H1 (cell line): ENCODE results near the gene MIPOL1. TPM values are rescaled to one million over a fixed set of nuclear protein-coding genes. Genes with fewer than 3 reads are reported as not detected.

Experiments used
- CTCF ChIA-PET: fragments of 300-600 bp; sonication (Branson Sonifier 250); formaldehyde crosslinking; loops from one replicate; lab custom pipeline; 2021; ENCODE audit not compliant: partially characterized antibody; lab: Charles Lee
- POLR2A ChIA-PET: fragments of 300-600 bp; sonication (Branson Sonifier 250); formaldehyde crosslinking; loops from one replicate; lab custom pipeline; 2021; ENCODE audit warnings: inconsistent platforms; ENCODE audit not compliant: partially characterized antibody; lab: Charles Lee
- DNase-seq, 2 experiments: peaks; one replicate each; pipeline versions ENCODE4 v3.0.0 to v3.0.0-alpha.2; 2010 to 2022; ENCODE audit warnings: low spot score in 2 of 2, low read depth in 1 of 2, mixed read lengths in 1 of 2
- FAIRE-seq: peaks from 2 replicates; lab custom pipeline; 2011; peaks lifted over from hg19 to GRCh38; lab: Jason Lieb, UNC
- H2AFZ ChIP-seq: 2 replicates; pipeline ENCODE4 v1.8.1; 2012; ENCODE audit warnings: low read length, inconsistent platforms
- H2AK5ac ChIP-seq: 2 replicates; pipeline ENCODE4 v1.6.1; 2013; ENCODE audit warnings: low read depth, low read length
- H2BK120ac ChIP-seq: replicated peaks from 2 replicates; pipeline ENCODE3; 2013; ENCODE audit warnings: low read depth, low read length, inconsistent platforms
- H2BK12ac ChIP-seq: 2 replicates; pipeline ENCODE4 v1.6.1; 2013; ENCODE audit warnings: low read depth, low read length
- H2BK15ac ChIP-seq: 2 replicates; pipeline ENCODE4 v1.6.1; 2013; ENCODE audit warnings: low read length
- H2BK20ac ChIP-seq: 2 replicates; pipeline ENCODE4 v1.6.1; 2013; ENCODE audit warnings: low read length
- H2BK5ac ChIP-seq: 2 replicates; pipeline ENCODE4 v1.6.1; 2013; ENCODE audit warnings: low read depth, low read length
- H3K14ac ChIP-seq: 2 replicates; pipeline ENCODE4 v1.6.1; 2013; ENCODE audit warnings: inconsistent platforms; ENCODE audit not compliant: insufficient read length
- H3K18ac ChIP-seq: 2 replicates; pipeline ENCODE4 v1.6.1; 2013; ENCODE audit warnings: low read length; ENCODE audit errors: extremely low read depth
- H3K23ac ChIP-seq: 2 replicates; pipeline ENCODE4 v1.6.1; 2013; ENCODE audit warnings: inconsistent platforms; ENCODE audit not compliant: insufficient read length
- H3K23me2 ChIP-seq: 2 replicates; pipeline ENCODE4 v1.6.1; 2013; ENCODE audit warnings: low read depth, low read length
- H3K27ac ChIP-seq: 2 replicates; pipeline ENCODE4 v1.6.1; 2011; ENCODE audit warnings: low read depth, low read length, inconsistent platforms
- H3K27me3 ChIP-seq, 4 experiments: replicated peaks in 1 of 4; 1 replicate in 1 of 4; 2 replicates in 3 of 4; pipeline versions ENCODE4 v1.6.1 to v1.8.1; 2011 to 2013; ENCODE audit warnings: low read length in 3 of 4, mild to moderate bottlenecking in 3 of 4, inconsistent platforms in 2 of 4, mixed read lengths in 2 of 4, moderate library complexity in 1 of 4; ENCODE audit not compliant: control insufficient read depth in 3 of 4, insufficient read depth in 3 of 4; ENCODE audit errors: extremely low read depth in 1 of 4
- H3K36me3 ChIP-seq, 4 experiments: 2 replicates each; pipeline versions ENCODE4 v1.6.1 to v1.8.1; 2011 to 2013; ENCODE audit warnings: mild to moderate bottlenecking in 4 of 4, low read length in 3 of 4, moderate library complexity in 2 of 4, control low read depth in 1 of 4, inconsistent platforms in 1 of 4; ENCODE audit not compliant: insufficient read depth in 4 of 4, control insufficient read depth in 2 of 4
- H3K4ac ChIP-seq: replicated peaks from 2 replicates; pipeline ENCODE3; 2013; ENCODE audit warnings: low read length, low read depth, mixed read lengths, inconsistent platforms; ENCODE audit not compliant: insufficient read length
- H3K4me1 ChIP-seq, 4 experiments: replicated peaks in 1 of 4; 1 replicate in 1 of 4; 2 replicates in 3 of 4; pipeline versions ENCODE4 v1.6.1 to v1.8.1; 2011 to 2013; ENCODE audit warnings: low read length in 3 of 4, inconsistent platforms in 2 of 4, mixed read lengths in 1 of 4; ENCODE audit not compliant: insufficient read depth in 4 of 4, control insufficient read depth in 3 of 4
- H3K4me2 ChIP-seq, 2 experiments: 2 replicates each; pipeline versions ENCODE4 v1.6.1 to v1.8.1; 2011 to 2013; ENCODE audit warnings: low read depth in 2 of 2, low read length in 2 of 2, control low read depth in 1 of 2, inconsistent platforms in 1 of 2, mild to moderate bottlenecking in 1 of 2; ENCODE audit not compliant: insufficient read depth in 1 of 2
- H3K4me3 ChIP-seq, 4 experiments: fragments of 200-600, 300-600 bp in 1 of 4; sonication (generic), shearing (Covaris generic), sonication (Bioruptor Twin) in 1 of 4; 2 replicates each; pipeline versions ENCODE4 v1.5.1 to v1.8.1; 2011 to 2016; ENCODE audit warnings: low read length in 4 of 4, low read depth in 3 of 4, control low read depth in 2 of 4, inconsistent platforms in 2 of 4, mild to moderate bottlenecking in 2 of 4, mixed read lengths in 1 of 4, moderate library complexity in 1 of 4; ENCODE audit not compliant: insufficient read depth in 2 of 4; ENCODE audit errors: extremely low read depth in 1 of 4
- H3K56ac ChIP-seq: replicated peaks from 2 replicates; pipeline ENCODE3; 2013; ENCODE audit warnings: low read depth, mild to moderate bottlenecking, mixed read lengths, low read length, inconsistent platforms; ENCODE audit not compliant: insufficient read length
- H3K79me1 ChIP-seq: 2 replicates; pipeline ENCODE4 v1.6.1; 2013; ENCODE audit warnings: low read depth, low read length, control low read depth
- H3K79me2 ChIP-seq, 2 experiments: 2 replicates each; pipeline versions ENCODE4 v1.6.1 to v1.8.1; 2012 to 2013; ENCODE audit warnings: low read length in 2 of 2, mild to moderate bottlenecking in 2 of 2, inconsistent platforms in 1 of 2; ENCODE audit not compliant: insufficient read depth in 2 of 2, control insufficient read depth in 1 of 2
- H3K9ac ChIP-seq, 4 experiments: replicated peaks in 1 of 4; 1 replicate in 1 of 4; 2 replicates in 3 of 4; pipeline versions ENCODE4 v1.6.1 to v1.8.1; 2011 to 2013; ENCODE audit warnings: low read depth in 3 of 4, low read length in 3 of 4, control low read depth in 2 of 4, mild to moderate bottlenecking in 2 of 4, moderate library complexity in 2 of 4, inconsistent platforms in 1 of 4; ENCODE audit errors: extremely low read depth in 1 of 4
- H3K9me3 ChIP-seq, 2 experiments: 2 replicates each; pipeline versions ENCODE4 v1.6.1 to v1.8.1; 2012 to 2013; ENCODE audit warnings: mild to moderate bottlenecking in 2 of 2, moderate library complexity in 2 of 2, control low read depth in 1 of 2, inconsistent platforms in 1 of 2, low read depth in 1 of 2, low read length in 1 of 2, mixed read lengths in 1 of 2; ENCODE audit not compliant: insufficient read depth in 2 of 2
- H4K20me1 ChIP-seq, 2 experiments: replicated peaks in 1 of 2; 2 replicates each; pipeline versions ENCODE3 to v1.8.1; 2011 to 2013; ENCODE audit warnings: inconsistent platforms in 2 of 2, low read length in 2 of 2, mild to moderate bottlenecking in 1 of 2; ENCODE audit not compliant: insufficient read depth in 2 of 2, control insufficient read depth in 1 of 2
- H4K5ac ChIP-seq: 2 replicates; pipeline ENCODE4 v1.6.1; 2013; ENCODE audit warnings: low read length, low read depth, mixed read lengths, inconsistent platforms; ENCODE audit not compliant: insufficient read length
- H4K8ac ChIP-seq: 2 replicates; pipeline ENCODE4 v1.8.0; 2013; ENCODE audit warnings: mild to moderate bottlenecking, moderate library complexity, low read length, inconsistent platforms; ENCODE audit not compliant: insufficient read depth; ENCODE audit errors: extremely low read depth
- H4K91ac ChIP-seq: replicated peaks from 2 replicates; pipeline ENCODE3; 2013; ENCODE audit warnings: low read length, mixed read lengths, inconsistent platforms; ENCODE audit not compliant: insufficient read length
- ATF3 ChIP-seq: IDR thresholded peaks from 2 replicates; pipeline ENCODE4 v1.6.1; 2011; ENCODE audit warnings: low read depth, mild to moderate bottlenecking, low read length; ENCODE audit not compliant: insufficient read depth
- CHD2 ChIP-seq: IDR thresholded peaks from 2 replicates; pipeline ENCODE4 v1.6.1; 2012; ENCODE audit warnings: low read length, improper control_type of control experiment
- PHF8 ChIP-seq: fragments of 200-600 bp; sonication (generic); conservative IDR thresholded peaks from 2 replicates; pipeline ENCODE4 v1.7.1; 2012; ENCODE audit warnings: low read depth, mild to moderate bottlenecking, inconsistent platforms, low read length, moderate library complexity
- SUZ12 ChIP-seq: fragments of 200-600 bp; sonication (generic); IDR thresholded peaks from 2 replicates; pipeline ENCODE4 v1.6.1; 2012; ENCODE audit warnings: mild to moderate bottlenecking, inconsistent platforms, low read length, moderate library complexity, mixed read lengths
- WGBS, 2 experiments: shearing (Covaris generic) in 1 of 2; methylation state at CpG; one replicate each; pipeline versions ENCODE4 v1.1.6 to v1.1.7; 2013 to 2015; ENCODE audit warnings: low lambda C conversion rate in 2 of 2, mixed read lengths in 2 of 2, inconsistent platforms in 1 of 2, low coverage in 1 of 2, missing lambda C conversion rate in 1 of 2; ENCODE audit not compliant: insufficient replicate concordance in 2 of 2, insufficient coverage in 1 of 2, insufficient read length in 1 of 2; ENCODE audit errors: extremely low coverage in 1 of 2, missing lambda C conversion rate in 1 of 2; 5-methylcytosine and 5-hydroxymethylcytosine counted together
- polyA plus RNA-seq, 7 experiments: library from polyadenylated mRNA; depleted of rRNA in 3 of 7; stranded (reverse) in 5 of 7; unstranded in 2 of 7; fragments of >200 nt in 5 of 7; fragments of 200-250 nt in 2 of 7; gene quantifications; 1 replicate in 5 of 7; 2 replicates in 1 of 7; 4 replicates in 1 of 7; pipeline versions ENCODE4 v1.2.1 to v1.2.3, GENCODE V29; 2011 to 2013; ENCODE audit warnings: missing spikeins in 2 of 7, mixed read lengths in 2 of 7
- total RNA-seq: library from RNA; stranded (reverse); fragmentation: NEBNext Ultra II Directional; extraction: Animal tissue kit (Norgen Biotek cat#: 25700); gene quantifications from 2 replicates; pipeline ENCODE4 v1.2.1, GENCODE V29; 2021

The MIPOL1 gene
- total and polyA plus RNA-seq, 2 of the 8 experiments (the other 6 are each of a cell fraction or from before 2014, with no cell fraction given), result 2.8 to 23.9 TPM

GRCh38 chr14:37253905-37254304 is 56.2 kb downstream of the MIPOL1 start:
- Histone ChIP-seq H3K79me2 (no peaks in the 10 kb centered on the region), H3K4me3 (no peak overlapping the region), H3K23me2 (no peaks in the 10 kb centered on the region), H4K8ac (no peak overlapping the region), H3K9me3 (no peaks in the 10 kb centered on the region), H2BK120ac (no peak overlapping the region), H2AFZ (no peak overlapping the region), H3K23ac (no peak overlapping the region), H3K9ac (no peak overlapping the region), H2BK12ac (no peak overlapping the region), H2BK20ac (no peak overlapping the region), H4K91ac (no peak overlapping the region), H3K56ac (no peak overlapping the region), H3K36me3 (no peaks in the 10 kb centered on the region), H3K4me1 (no peaks in the 10 kb centered on the region), H2AK5ac (no peak overlapping the region), H3K18ac (no peak overlapping the region), H3K27ac (no peak overlapping the region), H3K27me3 (no peaks in the 10 kb centered on the region), H4K20me1 (peaks cover 0 to 2% of the 10 kb centered on the region in 2 experiments), H3K4me2 (no peak overlapping the region), H4K5ac (no peak overlapping the region), H2BK15ac (no peak overlapping the region), H3K14ac (no peak overlapping the region), H3K79me1 (no peaks in the 10 kb centered on the region), H2BK5ac (no peak overlapping the region), H3K4ac (no peak overlapping the region)
- no peak for FAIRE-seq
- no peak for TF ChIP-seq SUZ12
- TF ChIP-seq PHF8, result no peak
- no peak for TF ChIP-seq ATF3
- no peak for TF ChIP-seq CHD2
- WGBS, 2 experiments, result 78% methylated on average over 1 of the region's 1 CpG; no CpG with 5 or more reads in 1 of the 2 experiments
- no peak for DNase-seq
- POLR2A ChIA-PET, result no interaction called here
- CTCF ChIA-PET, result interaction anchor here (1.3 kb wide), 1 partner anchor 333 kb away, joined by 4 read pairs; no protein-coding TSS in a partner anchor
